C4-2B (cell line): Measurements from ENCODE around the gene ALG2.

ENCODE experiments used
- CTCF ChIP-seq: fragments of 450-650 bp; conservative IDR thresholded peaks from 2 replicates; pipeline ENCODE4 v1.5.1; 2017; ENCODE audit warnings: mild to moderate bottlenecking
- ZFX ChIP-seq: fragments of 450-650 bp; IDR thresholded peaks from 2 replicates; pipeline ENCODE4 v1.6.1; 2017

DNA sequence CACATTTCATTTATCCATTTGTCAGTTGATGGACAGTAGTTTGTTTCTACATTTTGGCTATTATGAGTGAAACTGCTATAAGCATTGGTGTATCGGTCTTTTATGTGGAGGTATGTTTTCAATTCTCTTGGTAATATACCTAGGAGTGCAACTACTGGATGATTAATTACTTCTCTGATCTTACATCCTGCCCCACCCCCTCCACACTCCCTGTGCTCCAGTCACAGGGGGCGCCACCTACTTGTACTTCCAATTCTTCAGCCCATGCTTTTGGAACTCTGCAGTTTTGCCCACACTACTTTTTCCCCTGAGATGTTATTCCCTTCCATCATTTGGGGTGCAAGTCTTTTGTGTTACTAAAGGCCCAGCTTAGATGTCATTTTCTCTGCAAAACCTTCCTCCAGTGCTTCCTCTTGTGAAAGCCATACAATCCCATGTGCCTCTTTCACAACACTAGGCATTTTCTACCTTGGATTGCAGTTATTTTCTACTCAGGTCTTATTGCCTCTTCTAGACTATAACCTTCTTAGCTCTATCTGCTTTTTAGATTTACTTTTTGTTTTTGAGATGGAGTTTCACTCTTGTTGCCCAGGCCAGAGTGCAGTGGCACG lies 42.4 kb upstream of the ALG2 start:
- TF ChIP-seq ZFX (no peak), CTCF (no peak; the same call in 1 of the 2 replicates)
